Testis (tissue), 5 donors: ENCODE results near the gene MRGPRE. TPM values are rescaled to one million over a fixed set of nuclear protein-coding genes. Genes with fewer than 3 reads are reported as not detected.
"Not testable (repeated sequence)": the region's sequence is repeated elsewhere in the genome, so short reads cannot be mapped to it uniquely, and the experiment has no call there.

ENCODE experiments used
- DNase-seq: peaks from one replicate; pipeline ENCODE4 v3.0.0-alpha.2; 2019
- H3K27ac ChIP-seq, 2 donors: fragments of 200-600 bp; sonication (generic); one replicate each; pipeline ENCODE4 v1.5.1; 2019
- H3K27me3 ChIP-seq: fragments of 200-600 bp; sonication (generic); one replicate; pipeline ENCODE4 v1.5.1; 2019
- H3K36me3 ChIP-seq: fragments of 200-600 bp; sonication (generic); one replicate; pipeline ENCODE4 v1.5.1; 2017; ENCODE audit warnings: low read depth; ENCODE audit errors: missing control alignments
- H3K4me1 ChIP-seq: fragments of 200-600 bp; sonication (generic); one replicate; pipeline ENCODE4 v1.5.1; 2019
- H3K4me3 ChIP-seq, 2 donors: fragments of 200-600 bp; sonication (generic); one replicate each; pipeline ENCODE4 v1.5.1; 2017 to 2019
- H3K9me3 ChIP-seq: fragments of 200-600 bp; sonication (generic); one replicate; pipeline ENCODE4 v1.5.1; 2017
- CTCF ChIP-seq, 3 experiments: fragments of 450-650 bp in 2 of 3; fragments of 200-600 bp in 1 of 3; sonication (generic) in 1 of 3; IDR thresholded peaks; one replicate each; pipeline ENCODE4 v1.5.1; 2016 to 2019; ENCODE audit warnings: antibody characterized with exemption in 3 of 3, mild to moderate bottlenecking in 2 of 3, moderate library complexity in 1 of 3
- POLR2A ChIP-seq: fragments of 450-650 bp; IDR thresholded peaks from one replicate; pipeline ENCODE4 v1.6.1; 2017; ENCODE audit warnings: antibody characterized with exemption, mild to moderate bottlenecking, moderate library complexity
- WGBS, 2 donors: methylation state at CpG; one replicate each; pipeline ENCODE4 v1.1.5; 2018; 5-methylcytosine and 5-hydroxymethylcytosine counted together
- intact Hi-C: fragments of 100-400 bp; cut with DNase I; formaldehyde crosslinking; loops from one replicate; pipeline ENCODE4 v1.15.1; 2023; ENCODE audit warnings: low total_unique reads
- long read RNA-seq, 2 donors: transcript quantifications; one replicate each; lab custom pipeline, GENCODE V29; 2026
- polyA plus RNA-seq: library from polyadenylated mRNA; stranded (reverse); fragments of 350-450 nt; fragmentation: Illumina TruSeq; extraction: RNeasy Lipid Tissue Mini Kit (QIAGEN cat#74804); gene quantifications from one replicate; pipeline ENCODE4 v1.2.3, GENCODE V29; 2014; ENCODE audit warnings: low read depth, low replicate concordance; ENCODE audit not compliant: insufficient read depth
- total RNA-seq, 2 donors: library from RNA; depleted of rRNA; stranded (reverse); fragments of >200 nt; gene quantifications; one replicate each; pipeline ENCODE4 v1.2.3, GENCODE V29; 2016

The MRGPRE gene
- 1 to 10 TPM in 1 of 2 donors, under 1 TPM in 1; 0.93 to 1.0 TPM for total RNA-seq
- polyA plus RNA-seq: 0.30 TPM
- long read RNA-seq, donor 1: 0 reads
- long read RNA-seq, donor 2: 0 reads

- DNase-seq: no peak
- intact Hi-C loops: no loop called here
- no peaks in the 10 kb centered on the region for H3K36me3 ChIP-seq
- H3K27me3 ChIP-seq: no peaks in the 10 kb centered on the region
- peak within 1 kb of the TSS in 1 of 2 donors; percentile 24 for H3K4me3 ChIP-seq
- WGBS, 2 donors: 14 to 42% methylated on average over 13 to 36 of the region's 39 CpGs
- no peaks in the 10 kb centered on the region for H3K9me3 ChIP-seq
- peaks cover 4% of the 10 kb centered on the region for H3K4me1 ChIP-seq
- TF ChIP-seq POLR2A: no peak
- TF ChIP-seq CTCF (IDR thresholded peaks at IDR 0.05): no peak
- no peak within 1 kb of the TSS for H3K27ac ChIP-seq
Measured at GRCh38 chr11:3231851-3232744, at the start of gene MRGPRE. Gene MRGPRE, minus strand, starts transcription at chr11:3232417. Its CDS starts 3,618 bp downstream, at chr11:3228799.

DNA sequence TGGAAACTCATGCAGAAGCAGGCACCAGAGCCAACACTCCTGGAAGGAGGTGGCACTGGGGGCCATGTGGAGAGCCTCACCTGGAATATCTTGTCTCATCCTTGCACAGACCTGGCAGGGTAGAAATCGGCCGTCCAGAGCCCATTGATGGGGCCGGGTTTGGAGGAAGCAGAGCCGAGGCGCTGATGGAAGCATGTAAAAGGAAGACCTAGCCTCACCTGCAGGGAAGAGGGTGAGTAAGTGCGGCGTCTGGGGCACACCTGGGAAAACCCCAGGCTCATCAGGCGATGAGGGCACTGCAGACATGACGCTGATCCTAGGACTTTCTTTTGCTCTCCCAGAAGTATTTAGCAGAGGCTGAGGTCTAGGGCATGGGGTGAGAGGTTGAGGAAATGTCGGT lies 48.9 kb upstream of the MRGPRE start:
- H3K27me3 ChIP-seq, H3K36me3 ChIP-seq, H3K4me1 ChIP-seq, H3K4me3 ChIP-seq, intact Hi-C loops, DNase-seq, H3K9me3 ChIP-seq, H3K27ac ChIP-seq: not testable (repeated sequence)
- 100% methylated on average over 1 to 2 of the region's 10 CpGs for WGBS, 2 donors

GRCh38 chr11:3280662-3281061 lies 48.4 kb upstream of the MRGPRE start:
- H3K36me3 ChIP-seq, H3K27me3 ChIP-seq, H3K4me3 ChIP-seq, H3K4me1 ChIP-seq, H3K9me3 ChIP-seq, intact Hi-C loops, H3K27ac ChIP-seq, DNase-seq: not testable (repeated sequence)
- WGBS, 2 donors: no CpG with 5 or more reads among the region's 10 CpGs

DNA sequence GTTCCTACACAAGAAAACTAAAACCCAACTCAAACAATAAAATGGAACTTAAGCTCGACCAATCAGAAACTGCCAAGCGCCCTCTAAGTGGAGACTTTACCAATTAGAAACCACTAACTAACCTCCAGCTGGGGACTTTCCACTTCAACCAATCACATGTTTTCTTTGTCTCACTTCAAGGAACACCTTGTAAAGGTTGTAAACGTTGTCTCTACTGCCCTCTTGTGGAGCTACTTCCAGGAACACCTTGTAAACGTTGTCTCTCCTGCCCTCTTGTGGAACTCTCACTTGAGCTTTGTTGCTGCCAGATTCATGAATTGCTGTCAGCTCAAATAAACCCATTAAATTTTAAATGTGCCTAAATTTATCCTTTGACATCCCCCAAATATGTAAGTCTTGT lies 46.7 kb upstream of the MRGPRE start:
- H3K36me3 ChIP-seq, H3K27me3 ChIP-seq, H3K27ac ChIP-seq, intact Hi-C loops, H3K9me3 ChIP-seq, H3K4me1 ChIP-seq, H3K4me3 ChIP-seq, DNase-seq: not testable (repeated sequence)
- no CpG with 5 or more reads among the region's 4 CpGs for WGBS, 2 donors

DNA sequence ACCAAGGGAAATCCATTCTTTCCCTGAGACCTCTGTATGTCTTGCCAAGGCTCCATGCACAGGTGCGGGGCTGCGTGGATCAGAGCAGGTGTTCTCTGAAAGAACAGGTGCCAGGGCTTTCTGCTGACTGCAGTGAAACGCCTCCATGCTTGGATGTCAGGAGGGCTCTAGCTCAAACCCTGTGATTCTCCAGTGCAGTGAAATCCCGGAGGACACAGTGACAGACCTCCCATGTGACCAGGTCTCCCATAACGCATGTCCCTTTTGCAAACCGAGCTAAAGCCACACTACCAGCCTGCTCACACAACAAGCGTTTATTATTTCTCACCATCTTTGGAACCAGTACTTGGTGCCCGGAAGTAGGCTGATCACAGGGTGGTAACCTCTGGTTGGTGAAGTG lies 41.4 kb upstream of the MRGPRE start:
- H3K9me3 ChIP-seq, H3K4me3 ChIP-seq, H3K4me1 ChIP-seq, H3K27ac ChIP-seq, intact Hi-C loops, H3K27me3 ChIP-seq, DNase-seq, H3K36me3 ChIP-seq: not testable (repeated sequence)
- 87% methylated on average over 4 of the region's 8 CpGs; no CpG with 5 or more reads in 1 of the 2 donors for WGBS, 2 donors

DNA sequence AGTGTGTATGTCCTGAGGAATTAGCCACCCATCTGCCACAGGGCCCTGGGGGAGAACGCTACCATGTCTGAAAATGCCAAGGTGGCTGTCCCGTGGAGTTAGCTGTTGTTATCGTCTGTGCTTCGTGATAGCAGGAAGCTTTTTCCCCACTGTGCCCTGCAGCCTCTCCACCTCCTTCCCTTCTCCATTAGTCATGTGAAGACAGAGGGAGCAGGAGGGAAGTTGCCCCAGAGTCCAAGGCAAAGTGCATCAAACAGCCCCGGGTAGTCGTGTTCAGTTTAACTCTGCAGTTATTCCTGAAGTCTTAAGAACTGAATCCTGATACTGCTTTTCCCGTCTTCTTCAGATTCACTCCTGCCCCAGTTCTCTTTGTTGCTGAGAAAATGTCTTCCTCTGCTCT lies 30.3 kb upstream of the MRGPRE start:
- H3K27ac ChIP-seq, H3K4me3 ChIP-seq, DNase-seq, H3K27me3 ChIP-seq, H3K4me1 ChIP-seq, intact Hi-C loops, H3K36me3 ChIP-seq, H3K9me3 ChIP-seq: not testable (repeated sequence)
- 50 to 65% methylated on average over 3 to 7 of the region's 7 CpGs for WGBS, 2 donors

- intact Hi-C loops, H3K4me1 ChIP-seq, H3K27ac ChIP-seq, DNase-seq, H3K36me3 ChIP-seq, H3K4me3 ChIP-seq, H3K9me3 ChIP-seq, H3K27me3 ChIP-seq: not testable (repeated sequence)
- WGBS, 2 donors: 58 to 61% methylated on average over 5 of the region's 8 CpGs
Measured at GRCh38 chr11:3261831-3262230, 29.6 kb upstream of the MRGPRE start.

DNA sequence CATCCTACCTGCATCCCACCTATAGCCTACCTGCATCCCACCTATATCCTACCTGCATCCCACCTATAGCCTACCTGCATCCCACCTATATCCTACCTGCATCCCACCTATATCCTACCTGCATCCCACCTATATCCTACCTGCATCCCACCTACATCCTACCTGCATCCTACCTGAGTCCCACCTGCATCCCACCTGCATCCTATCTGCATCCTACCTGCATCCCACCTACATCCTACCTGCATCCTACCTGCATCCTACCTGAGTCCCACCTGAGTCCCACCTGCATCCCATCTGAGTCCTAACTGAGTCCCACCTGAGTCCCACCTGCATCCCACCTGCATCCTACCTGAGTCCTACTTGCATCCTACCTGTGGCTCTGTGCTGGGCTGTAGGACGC lies 25.3 kb upstream of the MRGPRE start:
- H3K36me3 ChIP-seq, DNase-seq, H3K27ac ChIP-seq, H3K27me3 ChIP-seq, H3K4me3 ChIP-seq, H3K9me3 ChIP-seq, intact Hi-C loops, H3K4me1 ChIP-seq: not testable (repeated sequence)
- 93 to 94% methylated on average over 1 of the region's 1 CpG for WGBS, 2 donors

DNA sequence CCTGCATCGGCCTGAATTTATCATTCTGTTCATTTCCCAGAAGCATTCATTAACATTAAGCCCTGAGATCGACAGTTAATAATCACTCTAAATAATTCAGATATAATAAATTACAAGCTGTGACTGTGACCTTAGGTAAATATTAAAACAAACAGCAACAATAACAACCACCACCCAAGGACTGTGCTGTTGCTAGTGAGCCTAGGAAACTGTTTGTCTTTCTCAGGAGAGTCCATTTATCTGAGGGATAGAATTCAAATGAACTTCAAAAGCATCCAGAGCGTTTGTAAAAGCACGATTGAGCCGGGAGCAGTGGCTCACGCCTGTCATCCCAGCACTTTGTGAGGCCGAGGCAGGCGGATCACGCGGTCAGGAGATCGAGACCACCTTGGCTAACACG lies 23.0 kb upstream of the MRGPRE start:
- not testable (repeated sequence) for DNase-seq

DNA sequence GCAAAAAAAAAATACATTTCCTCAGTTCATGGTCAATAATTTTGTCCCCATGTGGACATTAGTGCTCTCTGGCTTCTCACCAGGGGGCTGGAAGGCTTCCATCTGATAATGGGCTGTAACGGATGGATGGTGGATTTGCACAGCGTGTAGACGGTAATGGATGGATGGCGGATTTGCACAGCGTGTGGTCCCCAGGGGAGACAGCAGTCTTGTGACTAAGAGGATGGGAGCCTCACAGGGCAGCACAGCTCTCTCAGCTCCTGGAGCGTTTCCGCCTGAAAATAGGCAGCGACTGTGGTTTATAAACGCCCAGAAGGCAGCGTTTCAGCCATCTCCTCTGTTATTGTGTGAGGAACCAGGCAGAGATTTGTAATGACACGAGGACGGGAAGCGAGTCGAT lies 22.6 kb upstream of the MRGPRE start:
- intact Hi-C loops, H3K4me1 ChIP-seq, H3K36me3 ChIP-seq, DNase-seq, H3K4me3 ChIP-seq, H3K27me3 ChIP-seq, H3K9me3 ChIP-seq, H3K27ac ChIP-seq: not testable (repeated sequence)
- no CpG with 5 or more reads among the region's 14 CpGs for WGBS, 2 donors

More for the DNA sequence above, 23.0 kb upstream of the MRGPRE start:
- H3K27me3 ChIP-seq, H3K36me3 ChIP-seq, H3K9me3 ChIP-seq, intact Hi-C loops, H3K4me1 ChIP-seq, H3K4me3 ChIP-seq, H3K27ac ChIP-seq: not testable (repeated sequence)
- no CpG with 5 or more reads among the region's 12 CpGs for WGBS, 2 donors
